ENCODE results near the gene TTC3. TPM values are rescaled to one million over a fixed set of nuclear protein-coding genes. Genes with fewer than 3 reads are reported as not detected.

The TTC3 gene
- total RNA-seq, 1 donor from 2014 or later = 44.3 TPM

DNA sequence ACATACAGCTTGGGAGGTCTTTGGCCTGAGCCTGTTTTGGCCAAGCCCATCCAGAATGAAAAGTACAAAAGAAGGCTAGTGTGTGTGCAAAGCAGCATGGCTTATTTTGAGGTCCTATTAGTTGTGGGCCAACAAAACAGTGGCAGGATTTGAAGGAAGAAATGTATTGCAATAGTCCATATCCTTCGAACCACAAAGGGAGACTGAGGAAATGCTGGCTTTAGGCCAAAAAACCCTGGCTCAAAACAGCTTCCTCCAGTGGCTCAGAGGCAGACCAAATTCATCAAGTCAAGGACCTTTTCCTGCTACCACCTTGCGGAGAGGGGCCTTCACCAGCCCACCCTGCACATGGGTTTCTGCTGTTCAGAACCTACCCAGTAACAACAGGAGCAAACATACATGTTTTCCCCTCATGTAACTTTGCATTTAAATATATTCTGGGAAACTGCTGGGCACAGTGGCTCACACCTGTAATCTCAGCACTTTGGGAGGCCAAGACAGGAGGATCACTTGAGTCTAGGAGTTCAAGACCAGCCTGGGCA lies 150.8 kb downstream of the TTC3 start:
- H3K4me1 ChIP-seq = peaks cover 19% of the 10 kb centered on the region
- no peaks in the 10 kb centered on the region for H3K9me3 ChIP-seq (replicated peaks)
- TF ChIP-seq, protein P1, sequence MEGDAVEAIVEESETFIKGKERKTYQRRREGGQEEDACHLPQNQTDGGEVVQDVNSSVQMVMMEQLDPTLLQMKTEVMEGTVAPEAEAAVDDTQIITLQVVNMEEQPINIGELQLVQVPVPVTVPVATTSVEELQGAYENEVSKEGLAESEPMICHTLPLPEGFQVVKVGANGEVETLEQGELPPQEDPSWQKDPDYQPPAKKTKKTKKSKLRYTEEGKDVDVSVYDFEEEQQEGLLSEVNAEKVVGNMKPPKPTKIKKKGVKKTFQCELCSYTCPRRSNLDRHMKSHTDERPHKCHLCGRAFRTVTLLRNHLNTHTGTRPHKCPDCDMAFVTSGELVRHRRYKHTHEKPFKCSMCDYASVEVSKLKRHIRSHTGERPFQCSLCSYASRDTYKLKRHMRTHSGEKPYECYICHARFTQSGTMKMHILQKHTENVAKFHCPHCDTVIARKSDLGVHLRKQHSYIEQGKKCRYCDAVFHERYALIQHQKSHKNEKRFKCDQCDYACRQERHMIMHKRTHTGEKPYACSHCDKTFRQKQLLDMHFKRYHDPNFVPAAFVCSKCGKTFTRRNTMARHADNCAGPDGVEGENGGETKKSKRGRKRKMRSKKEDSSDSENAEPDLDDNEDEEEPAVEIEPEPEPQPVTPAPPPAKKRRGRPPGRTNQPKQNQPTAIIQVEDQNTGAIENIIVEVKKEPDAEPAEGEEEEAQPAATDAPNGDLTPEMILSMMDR (IDR thresholded peaks at IDR 0.05; ENCODE audit: borderline replicate concordance) = no peak
- H3K4me3 ChIP-seq = no peak overlapping the region
- DNase-seq = no peak
- H3K36me3 ChIP-seq = peaks cover 55% of the 10 kb centered on the region
- intact Hi-C loops (cut with micrococcal nuclease) = no loop called here
- H3K27me3 ChIP-seq (ENCODE audit: low read depth) = no peaks in the 10 kb centered on the region
- H3K27ac ChIP-seq (replicated peaks) = no peak overlapping the region

DNA sequence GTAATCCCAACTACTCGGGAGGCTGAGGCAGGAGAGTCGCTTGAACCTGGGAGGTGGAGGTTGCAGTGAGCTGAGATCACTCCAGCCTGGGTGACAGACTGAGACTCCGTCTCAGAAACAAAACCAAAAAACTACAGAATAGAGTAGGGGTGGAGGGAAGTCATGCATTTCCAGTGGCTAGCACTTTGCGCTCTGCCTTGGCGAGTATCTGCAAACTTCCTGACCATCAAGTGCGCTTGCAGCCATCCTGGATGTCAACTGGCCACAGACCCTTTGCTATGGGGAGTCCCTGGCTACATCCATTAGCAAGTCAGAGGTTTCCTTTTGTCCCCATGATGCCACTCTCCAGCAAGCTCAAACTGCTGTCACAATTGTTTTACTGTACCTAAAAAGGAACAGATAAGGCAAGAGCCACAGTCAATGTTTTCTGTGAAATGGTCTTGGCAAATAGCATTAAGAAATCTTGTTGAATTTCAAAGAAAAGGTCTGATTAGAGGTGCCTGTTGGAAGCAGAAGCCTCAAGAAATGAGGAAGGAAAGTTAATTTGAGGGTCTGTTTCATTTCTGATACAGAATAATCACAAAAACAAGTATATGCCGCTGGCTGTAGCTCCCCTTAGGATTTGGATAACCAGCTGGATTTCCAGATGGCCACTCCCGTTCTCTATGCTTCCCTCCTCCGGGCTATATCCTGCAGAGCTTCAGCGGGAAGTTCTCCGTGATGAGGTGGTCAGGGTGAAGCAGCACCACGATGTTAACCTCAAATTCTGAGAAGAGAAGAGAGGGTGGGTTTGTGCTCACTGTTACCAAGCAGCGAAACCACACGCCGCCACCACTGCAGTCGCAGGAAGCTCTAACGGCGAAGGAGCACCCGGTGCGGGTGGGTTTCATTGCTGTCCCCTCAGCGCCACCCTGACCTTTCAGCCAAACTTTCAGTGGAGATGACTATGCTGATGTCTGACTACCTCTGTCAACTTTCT lies 152.1 kb downstream of the TTC3 start:
- Histone ChIP-seq H3K9me3 (replicated peaks) (no peaks in the 10 kb centered on the region), H3K36me3 (peaks cover 68% of the 10 kb centered on the region), H3K27me3 (ENCODE audit: low read depth) (no peaks in the 10 kb centered on the region), H3K27ac (replicated peaks) (no peak overlapping the region), H3K4me3 (no peak overlapping the region), H3K4me1 (peaks cover 12% of the 10 kb centered on the region)
- no peak for DNase-seq
- intact Hi-C loops (cut with micrococcal nuclease) = no loop called here
- TF ChIP-seq, protein P1 (IDR thresholded peaks at IDR 0.05; ENCODE audit: borderline replicate concordance) = no peak

DNA sequence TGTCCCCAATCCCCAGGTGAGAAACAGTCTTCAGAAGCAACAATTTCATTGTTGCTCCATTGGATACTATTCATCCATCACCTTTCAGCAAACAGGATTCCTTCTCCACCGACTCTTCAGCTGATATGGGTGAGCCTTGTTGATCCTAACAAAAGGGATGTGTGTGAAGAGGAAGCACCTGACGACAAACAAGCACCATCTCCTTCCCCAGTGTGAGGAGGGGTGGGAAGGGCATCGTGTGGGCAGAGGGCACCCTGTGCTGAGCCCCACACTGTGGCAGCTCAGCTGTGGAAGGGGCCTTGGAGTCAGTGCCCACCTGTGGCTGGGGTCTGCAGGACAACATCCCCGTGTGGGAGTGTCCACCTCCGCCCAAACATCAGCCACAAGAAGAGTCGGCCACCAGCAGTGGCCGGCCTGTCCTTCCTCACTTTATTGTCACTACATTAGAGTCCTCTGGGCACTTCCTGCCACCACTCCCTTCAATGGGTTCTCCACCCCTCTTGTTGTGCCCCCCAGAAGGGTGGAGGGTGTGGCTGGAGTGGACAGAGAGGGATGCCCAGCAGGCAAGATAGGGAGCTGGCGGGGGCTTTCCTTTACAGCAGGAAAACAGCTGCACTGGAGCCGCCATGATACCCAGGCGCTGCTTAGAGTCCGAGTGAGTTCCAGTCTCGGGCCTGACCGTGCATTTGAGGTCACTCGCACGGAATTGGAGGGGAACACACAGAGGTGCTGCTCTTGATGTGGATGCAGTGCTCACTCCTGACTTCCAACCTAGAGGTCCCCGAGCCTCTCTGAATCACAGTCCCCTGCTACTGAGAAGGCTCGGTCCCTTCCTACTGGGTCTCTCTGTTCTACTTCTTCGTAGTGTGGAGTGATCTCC lies 153.2 kb downstream of the TTC3 start:
- Histone ChIP-seq H3K27ac (replicated peaks) (no peak overlapping the region), H3K27me3 (ENCODE audit: low read depth) (no peaks in the 10 kb centered on the region), H3K4me3 (no peak overlapping the region), H3K36me3 (peaks cover 78% of the 10 kb centered on the region), H3K4me1 (peaks cover 4% of the 10 kb centered on the region), H3K9me3 (replicated peaks) (no peaks in the 10 kb centered on the region)
- no peak for DNase-seq
- intact Hi-C loops (cut with micrococcal nuclease) = no loop called here
- TF ChIP-seq, protein P1 (IDR thresholded peaks at IDR 0.05; ENCODE audit: borderline replicate concordance) = no peak

- TF ChIP-seq, protein P1 (IDR thresholded peaks at IDR 0.05; ENCODE audit: borderline replicate concordance) = no peak
- Histone ChIP-seq H3K4me3 (no peak overlapping the region), H3K9me3 (replicated peaks) (no peaks in the 10 kb centered on the region), H3K27me3 (ENCODE audit: low read depth) (no peaks in the 10 kb centered on the region), H3K4me1 (no peaks in the 10 kb centered on the region), H3K27ac (replicated peaks) (no peak overlapping the region), H3K36me3 (peaks cover 89% of the 10 kb centered on the region)
- intact Hi-C loops (cut with micrococcal nuclease) = no loop called here
- DNase-seq = no peak
Observed at GRCh38 chr21:37227071-37228002, 154.3 kb downstream of the TTC3 start.
